NOMO-1 treated with DMSO at 0.1 percent for 48 hours (cell line): ENCODE measurements around the gene BBS9.
"Not testable (repeated sequence)": the region's sequence is repeated elsewhere in the genome, so short reads cannot be mapped to it uniquely, and the experiment has no call there.

Experiments used
- DNase-seq: peaks from one replicate; lab custom pipeline; 2025; ENCODE audit not compliant: unreplicated experiment; lab: John Stamatoyannopoulos, UW

The BBS9 gene

GRCh38 chr7:33271839-33272371 lies 142.5 kb downstream of the BBS9 start:
- DNase-seq, result not testable (repeated sequence)

GRCh38 chr7:33273356-33273755 lies 144.0 kb downstream of the BBS9 start:
- no peak for DNase-seq

- no peak for DNase-seq
Measured at GRCh38 chr7:33276325-33276724, 147.0 kb downstream of the BBS9 start.

- DNase-seq, result no peak
Measured at GRCh38 chr7:33276729-33277128, 147.4 kb downstream of the BBS9 start.

GRCh38 chr7:33278095-33278494 lies 148.7 kb downstream of the BBS9 start:
- DNase-seq, result no peak

- no peak for DNase-seq
Measured at GRCh38 chr7:33286501-33286900, 157.1 kb downstream of the BBS9 start.

GRCh38 chr7:33287738-33288137 lies 158.4 kb downstream of the BBS9 start:
- no peak for DNase-seq

GRCh38 chr7:33298848-33299247 lies 169.5 kb downstream of the BBS9 start:
- DNase-seq, result no peak

GRCh38 chr7:33299425-33299824 lies 170.1 kb downstream of the BBS9 start:
- DNase-seq, result no peak

GRCh38 chr7:33300131-33300530 lies 170.8 kb downstream of the BBS9 start:
- DNase-seq, result no peak

- no peak for DNase-seq
Measured at GRCh38 chr7:33300742-33301141, 171.4 kb downstream of the BBS9 start.

- not testable (repeated sequence) for DNase-seq
Measured at GRCh38 chr7:33303978-33304557, 174.7 kb downstream of the BBS9 start.

GRCh38 chr7:33307205-33307604 lies 177.8 kb downstream of the BBS9 start:
- DNase-seq, result no peak

GRCh38 chr7:33310546-33310945 lies 181.2 kb downstream of the BBS9 start:
- DNase-seq, result no peak

- no peak for DNase-seq
Measured at GRCh38 chr7:33325754-33326484, 196.6 kb downstream of the BBS9 start.

- no peak for DNase-seq
Measured at GRCh38 chr7:33326485-33326848, 197.1 kb downstream of the BBS9 start.

GRCh38 chr7:33327427-33327826 lies 198.1 kb downstream of the BBS9 start:
- no peak for DNase-seq

GRCh38 chr7:33334349-33334748 lies 205.0 kb downstream of the BBS9 start:
- peak; percentile 9 for DNase-seq

GRCh38 chr7:33336820-33337219 lies 207.5 kb downstream of the BBS9 start:
- peak; percentile 86 for DNase-seq

GRCh38 chr7:33339074-33339790 lies 209.9 kb downstream of the BBS9 start:
- no peak for DNase-seq

GRCh38 chr7:33346055-33346454 lies 216.7 kb downstream of the BBS9 start:
- DNase-seq, result no peak

GRCh38 chr7:33350577-33350976 lies 221.2 kb downstream of the BBS9 start:
- no peak for DNase-seq
